Measurements from ENCODE around the gene DDX10.

GRCh38 chr11:108819957-108820356 lies 155.1 kb downstream of the DDX10 start:
- TF ChIP-seq, protein P1, sequence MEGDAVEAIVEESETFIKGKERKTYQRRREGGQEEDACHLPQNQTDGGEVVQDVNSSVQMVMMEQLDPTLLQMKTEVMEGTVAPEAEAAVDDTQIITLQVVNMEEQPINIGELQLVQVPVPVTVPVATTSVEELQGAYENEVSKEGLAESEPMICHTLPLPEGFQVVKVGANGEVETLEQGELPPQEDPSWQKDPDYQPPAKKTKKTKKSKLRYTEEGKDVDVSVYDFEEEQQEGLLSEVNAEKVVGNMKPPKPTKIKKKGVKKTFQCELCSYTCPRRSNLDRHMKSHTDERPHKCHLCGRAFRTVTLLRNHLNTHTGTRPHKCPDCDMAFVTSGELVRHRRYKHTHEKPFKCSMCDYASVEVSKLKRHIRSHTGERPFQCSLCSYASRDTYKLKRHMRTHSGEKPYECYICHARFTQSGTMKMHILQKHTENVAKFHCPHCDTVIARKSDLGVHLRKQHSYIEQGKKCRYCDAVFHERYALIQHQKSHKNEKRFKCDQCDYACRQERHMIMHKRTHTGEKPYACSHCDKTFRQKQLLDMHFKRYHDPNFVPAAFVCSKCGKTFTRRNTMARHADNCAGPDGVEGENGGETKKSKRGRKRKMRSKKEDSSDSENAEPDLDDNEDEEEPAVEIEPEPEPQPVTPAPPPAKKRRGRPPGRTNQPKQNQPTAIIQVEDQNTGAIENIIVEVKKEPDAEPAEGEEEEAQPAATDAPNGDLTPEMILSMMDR (conservative IDR thresholded peaks at IDR 0.05; ENCODE audit: low read depth, low read length), result no peak
- TF ChIP-seq EZH2 (IDR thresholded peaks at IDR 0.05; ENCODE audit: borderline replicate concordance, low read depth, low read length, poor library complexity, severe bottlenecking), result no peak

All from A673 (cell line).